Stomach (tissue), 4 donors: Measurements from ENCODE around the gene HLA-DPB1.

ENCODE experiments used
- POLR2A ChIP-seq, 4 donors: fragments of 450-650 bp; IDR thresholded peaks; one replicate each; pipeline ENCODE4 v1.6.1; 2016; ENCODE audit warnings: antibody characterized with exemption in 4 of 4, control low read depth in 2 of 4, mild to moderate bottlenecking in 1 of 4, moderate library complexity in 1 of 4
- POLR2AphosphoS5 ChIP-seq, 3 donors: sonication (generic); formaldehyde crosslinking; IDR thresholded peaks; one replicate each; pipeline ENCODE4 v1.6.1; 2016; ENCODE audit warnings: antibody characterized with exemption in 3 of 3
- TF ChIP-seq, protein P1 (sequence below), 7 experiments: fragments of 450-650 bp in 4 of 7; fragments of 200-600 bp in 3 of 7; sonication (generic) in 3 of 7; IDR thresholded peaks; one replicate each; pipeline ENCODE4 v1.5.1; 2016 to 2019; ENCODE audit warnings: antibody characterized with exemption in 7 of 7, control low read depth in 2 of 7, mild to moderate bottlenecking in 1 of 7

DNA sequence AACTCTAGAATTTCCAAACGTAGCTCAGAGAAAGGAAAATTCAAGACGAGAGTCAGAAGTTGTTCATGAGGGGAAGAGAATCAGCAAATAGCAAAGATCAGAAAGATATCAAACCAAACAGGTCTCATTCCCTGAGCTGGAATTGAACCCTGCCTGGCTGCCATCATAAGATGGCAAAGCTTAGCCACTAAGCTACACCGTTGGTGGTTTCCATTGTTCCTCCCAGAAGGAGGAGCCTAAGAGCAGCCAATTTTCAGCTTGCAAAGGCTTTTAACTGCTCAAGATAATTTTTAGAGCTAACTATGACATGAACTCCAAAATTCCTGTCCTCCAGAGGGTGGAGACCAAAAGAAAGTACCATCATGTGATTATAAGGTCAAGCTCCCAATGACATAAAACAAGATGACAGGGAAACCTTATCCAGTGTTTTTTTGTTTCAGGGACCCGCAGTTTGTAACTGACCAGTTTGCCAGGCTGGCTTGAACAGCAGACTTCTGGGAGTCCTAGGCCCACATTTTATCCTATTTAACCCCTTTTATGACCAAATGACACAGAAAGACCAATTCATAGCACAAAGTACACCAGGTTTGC lies 60.6 kb downstream of the HLA-DPB1 start:
- TF ChIP-seq, protein P1, sequence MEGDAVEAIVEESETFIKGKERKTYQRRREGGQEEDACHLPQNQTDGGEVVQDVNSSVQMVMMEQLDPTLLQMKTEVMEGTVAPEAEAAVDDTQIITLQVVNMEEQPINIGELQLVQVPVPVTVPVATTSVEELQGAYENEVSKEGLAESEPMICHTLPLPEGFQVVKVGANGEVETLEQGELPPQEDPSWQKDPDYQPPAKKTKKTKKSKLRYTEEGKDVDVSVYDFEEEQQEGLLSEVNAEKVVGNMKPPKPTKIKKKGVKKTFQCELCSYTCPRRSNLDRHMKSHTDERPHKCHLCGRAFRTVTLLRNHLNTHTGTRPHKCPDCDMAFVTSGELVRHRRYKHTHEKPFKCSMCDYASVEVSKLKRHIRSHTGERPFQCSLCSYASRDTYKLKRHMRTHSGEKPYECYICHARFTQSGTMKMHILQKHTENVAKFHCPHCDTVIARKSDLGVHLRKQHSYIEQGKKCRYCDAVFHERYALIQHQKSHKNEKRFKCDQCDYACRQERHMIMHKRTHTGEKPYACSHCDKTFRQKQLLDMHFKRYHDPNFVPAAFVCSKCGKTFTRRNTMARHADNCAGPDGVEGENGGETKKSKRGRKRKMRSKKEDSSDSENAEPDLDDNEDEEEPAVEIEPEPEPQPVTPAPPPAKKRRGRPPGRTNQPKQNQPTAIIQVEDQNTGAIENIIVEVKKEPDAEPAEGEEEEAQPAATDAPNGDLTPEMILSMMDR (IDR thresholded peaks at IDR 0.05) = no peak
- no peak for TF ChIP-seq POLR2A (IDR thresholded peaks at IDR 0.05)
- TF ChIP-seq POLR2AphosphoS5 (IDR thresholded peaks at IDR 0.05) = no peak
